HG03575 (cell line): ENCODE measurements around the gene ANKRD9.

Experiments used
- ATAC-seq: cut with Tn5 transposase; IDR thresholded peaks from one replicate; pipeline ENCODE4 v1.9.1; 2021; ENCODE audit not compliant: unreplicated experiment, insufficient number of reproducible peaks, low FRiP score; ENCODE audit errors: extremely low read depth

Gene ANKRD9

DNA sequence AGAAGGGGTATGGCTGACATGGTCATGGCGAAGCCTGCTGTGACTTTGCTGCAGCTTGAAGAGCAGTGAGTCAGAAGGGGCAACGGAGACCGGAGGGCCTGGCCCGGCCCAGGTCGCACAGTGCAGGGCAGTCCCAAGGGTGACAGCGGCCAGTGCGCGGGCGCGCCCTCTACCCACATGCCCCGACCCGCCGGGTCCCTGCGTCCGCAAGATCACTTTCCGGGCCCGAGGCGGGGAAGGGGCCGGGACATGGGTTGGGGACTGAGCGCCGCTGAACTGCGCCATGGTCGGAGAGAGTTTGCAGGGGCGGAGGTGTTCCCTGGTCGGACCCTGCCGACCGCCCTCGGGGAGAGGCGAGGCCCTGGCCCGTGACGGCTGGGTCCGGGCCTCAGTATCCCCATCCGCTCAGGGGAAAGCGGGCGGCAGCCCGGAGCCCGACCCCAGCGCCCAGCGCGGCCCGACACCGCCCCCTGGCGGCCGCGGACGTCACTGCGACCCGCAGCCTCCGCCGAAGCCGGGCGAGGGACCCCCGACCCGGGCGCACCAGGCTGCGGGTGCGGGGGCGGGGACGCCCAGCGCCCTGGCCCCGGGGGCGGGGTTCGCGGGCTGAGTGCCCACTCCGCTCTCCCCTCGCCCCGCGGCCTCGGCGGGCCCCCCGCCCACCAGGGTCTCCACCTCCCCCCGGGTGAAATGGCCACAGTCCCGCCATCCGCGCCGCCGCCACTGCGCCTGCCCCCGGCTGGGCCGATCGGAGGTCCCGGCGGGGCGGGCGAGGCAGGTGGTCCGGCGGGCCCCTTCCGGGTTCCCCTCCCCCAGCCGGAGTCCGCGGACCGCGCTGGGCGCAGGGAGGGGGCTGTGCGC, 7.2 kb upstream of the ANKRD9 start:
- ATAC-seq: no peak

DNA sequence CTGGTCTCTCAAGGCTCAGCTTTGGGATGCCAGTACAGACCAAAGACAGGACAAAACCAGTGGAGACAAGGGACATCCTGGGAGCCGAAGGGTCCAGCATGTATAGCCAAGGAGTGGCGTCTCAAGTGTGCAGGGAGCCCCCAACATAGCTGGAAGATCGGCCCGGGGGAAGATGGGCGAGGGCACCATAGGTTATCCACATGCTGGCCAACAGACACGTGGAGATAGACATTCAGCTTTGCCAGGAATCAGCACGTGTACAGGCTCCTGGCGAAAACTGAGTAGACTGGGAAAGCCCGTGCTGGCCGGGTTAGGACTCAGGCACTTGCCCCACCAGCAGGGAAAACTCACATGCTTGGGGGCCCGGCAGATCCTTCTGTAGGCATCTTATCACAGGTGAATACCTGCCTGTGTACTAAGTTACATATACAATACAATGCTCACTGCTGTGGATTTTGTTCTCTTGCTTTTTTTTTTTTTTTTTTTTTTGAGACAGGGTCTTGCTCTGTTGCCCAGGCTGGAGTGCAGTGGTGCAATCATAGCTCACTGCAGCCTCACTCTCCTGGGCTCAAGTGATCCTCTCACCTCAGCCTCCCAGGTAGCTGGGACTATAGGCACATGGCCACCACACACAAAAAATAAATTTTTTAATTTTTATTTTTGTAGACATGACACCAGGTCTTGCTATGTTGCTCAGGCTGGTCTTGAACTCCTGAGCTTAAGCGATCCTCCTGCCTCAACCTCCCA, 5.6 kb upstream of the ANKRD9 start:
- ATAC-seq: no peak

GRCh38 chr14:102513899-102514772, 4.6 kb upstream of the ANKRD9 start:
- ATAC-seq: no peak

- ATAC-seq: no peak
These were observed 3.3 kb upstream of the ANKRD9 start for GRCh38 chr14:102512793-102513300.

GRCh38 chr14:102511538-102511937, 2.0 kb upstream of the ANKRD9 start:
- ATAC-seq: no peak

DNA sequence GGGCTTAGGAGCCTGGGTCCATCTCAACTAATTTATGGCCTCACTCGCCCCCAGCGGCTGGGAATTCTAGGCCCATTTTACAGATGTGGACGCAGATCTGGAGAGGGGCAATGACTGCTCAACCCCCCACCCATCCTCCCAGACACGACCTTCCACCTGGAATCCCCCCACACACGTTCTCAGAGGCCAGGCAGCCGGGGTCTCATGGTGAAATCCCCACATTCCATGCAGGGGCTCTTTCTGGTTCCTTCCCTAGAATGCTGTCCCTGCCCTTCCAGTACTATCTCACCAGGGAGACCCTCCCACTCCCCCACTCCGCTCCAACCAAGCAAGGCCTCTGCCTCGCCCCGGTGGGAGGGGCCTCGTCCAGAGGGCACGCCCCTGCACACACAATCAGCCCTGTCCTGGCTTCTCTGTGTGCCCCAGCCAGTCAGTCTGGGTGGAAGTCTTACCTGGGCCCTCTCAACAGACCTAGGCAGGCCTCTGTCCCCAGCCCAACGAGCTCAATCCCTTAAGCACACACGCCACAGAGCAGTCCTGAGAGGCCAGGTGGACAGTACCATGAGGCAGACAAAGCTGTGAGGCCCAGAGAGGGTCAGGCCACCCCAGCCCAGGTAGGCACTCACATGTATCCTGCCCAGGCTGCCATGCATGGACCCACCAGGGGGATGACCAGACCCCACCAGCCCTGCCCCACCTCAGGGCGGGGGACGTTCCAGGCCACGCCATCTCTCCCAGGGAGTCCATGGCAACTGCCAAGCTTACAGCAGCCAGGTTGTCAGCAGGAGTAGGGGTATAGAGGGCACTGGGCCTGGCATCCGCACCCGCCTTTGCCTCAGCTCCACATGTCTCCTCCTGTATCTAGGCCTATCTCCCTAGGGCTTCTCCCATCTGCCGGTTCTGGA, 1.3 kb upstream of the ANKRD9 start:
- no peak for ATAC-seq

GRCh38 chr14:102508774-102509745, 516 bp downstream of the ANKRD9 start:
- ATAC-seq: no peak

DNA sequence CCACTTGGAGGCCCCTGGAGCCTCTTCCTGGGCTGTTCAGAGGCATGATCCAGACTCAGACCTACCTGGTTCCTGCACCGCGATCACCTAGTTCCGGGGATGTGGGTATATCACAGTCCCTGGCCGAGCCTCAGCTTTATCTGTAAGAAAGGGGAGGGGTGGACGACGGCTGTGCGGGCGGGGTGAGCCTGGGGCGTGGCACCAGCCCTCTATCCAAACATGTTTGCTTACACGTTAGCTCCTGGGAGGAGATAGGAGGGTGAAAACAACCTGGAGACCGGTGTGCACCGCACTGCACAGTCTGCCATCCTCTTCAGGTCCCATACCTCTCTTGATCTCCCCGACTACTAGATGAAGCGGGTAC, 1.2 kb downstream of the ANKRD9 start:
- ATAC-seq: no peak

- no peak for ATAC-seq
These were observed 1.7 kb downstream of the ANKRD9 start for GRCh38 chr14:102507857-102508312.

DNA sequence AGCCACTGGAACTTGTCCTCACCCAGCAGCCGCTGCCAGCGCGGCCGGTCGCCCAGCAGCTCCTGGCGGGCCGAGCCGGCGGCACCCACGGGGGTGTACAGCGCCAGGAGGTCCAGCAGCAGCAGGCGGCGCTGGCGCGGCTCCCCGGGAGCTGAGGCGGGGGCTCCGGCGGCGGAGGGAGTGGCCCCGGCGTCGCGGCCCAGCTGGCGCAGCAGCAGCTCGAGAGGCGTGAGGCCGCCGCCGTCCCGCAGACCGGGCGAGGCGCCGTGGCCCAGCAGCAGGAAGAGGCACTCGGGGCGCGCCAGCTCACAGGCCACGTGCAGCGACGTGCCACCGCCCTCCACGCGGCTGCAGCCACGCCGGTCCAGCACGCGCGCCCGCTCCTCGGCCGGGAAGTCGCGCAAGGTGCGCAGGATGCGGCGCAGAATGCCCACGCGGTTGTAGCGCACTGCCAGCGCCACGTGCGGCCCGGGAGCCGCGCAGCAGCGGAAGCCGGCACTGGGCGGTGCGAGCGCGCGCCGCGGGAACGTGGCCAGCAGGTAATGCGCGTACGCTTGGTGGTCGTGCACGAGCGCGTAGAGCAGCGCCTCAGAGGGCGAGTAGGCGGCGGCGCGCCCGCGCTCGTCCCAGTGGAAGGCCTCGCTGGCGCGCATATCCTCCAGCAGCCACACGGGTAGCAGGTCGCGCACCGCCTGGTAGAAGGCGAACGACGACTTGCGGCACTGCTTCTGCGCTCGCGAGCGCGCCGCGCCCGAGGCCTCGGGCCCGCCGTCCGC, 2.3 kb downstream of the ANKRD9 start:
- ATAC-seq: no peak

DNA sequence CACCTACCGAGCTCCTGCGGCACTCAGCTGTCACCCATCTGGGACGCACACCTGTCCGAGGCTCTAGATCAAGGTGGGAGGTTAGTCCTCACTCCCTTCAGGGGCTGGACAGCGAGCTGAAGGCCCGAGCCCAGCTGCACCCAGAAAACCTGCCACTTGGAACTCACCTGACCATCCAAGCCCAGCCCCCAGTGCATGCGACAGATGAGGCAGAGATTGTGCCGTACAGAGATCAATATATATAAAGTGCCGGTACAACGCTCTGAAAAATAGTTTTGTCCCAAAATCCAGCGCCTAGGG, 3.0 kb downstream of the ANKRD9 start:
- ATAC-seq: no peak

DNA sequence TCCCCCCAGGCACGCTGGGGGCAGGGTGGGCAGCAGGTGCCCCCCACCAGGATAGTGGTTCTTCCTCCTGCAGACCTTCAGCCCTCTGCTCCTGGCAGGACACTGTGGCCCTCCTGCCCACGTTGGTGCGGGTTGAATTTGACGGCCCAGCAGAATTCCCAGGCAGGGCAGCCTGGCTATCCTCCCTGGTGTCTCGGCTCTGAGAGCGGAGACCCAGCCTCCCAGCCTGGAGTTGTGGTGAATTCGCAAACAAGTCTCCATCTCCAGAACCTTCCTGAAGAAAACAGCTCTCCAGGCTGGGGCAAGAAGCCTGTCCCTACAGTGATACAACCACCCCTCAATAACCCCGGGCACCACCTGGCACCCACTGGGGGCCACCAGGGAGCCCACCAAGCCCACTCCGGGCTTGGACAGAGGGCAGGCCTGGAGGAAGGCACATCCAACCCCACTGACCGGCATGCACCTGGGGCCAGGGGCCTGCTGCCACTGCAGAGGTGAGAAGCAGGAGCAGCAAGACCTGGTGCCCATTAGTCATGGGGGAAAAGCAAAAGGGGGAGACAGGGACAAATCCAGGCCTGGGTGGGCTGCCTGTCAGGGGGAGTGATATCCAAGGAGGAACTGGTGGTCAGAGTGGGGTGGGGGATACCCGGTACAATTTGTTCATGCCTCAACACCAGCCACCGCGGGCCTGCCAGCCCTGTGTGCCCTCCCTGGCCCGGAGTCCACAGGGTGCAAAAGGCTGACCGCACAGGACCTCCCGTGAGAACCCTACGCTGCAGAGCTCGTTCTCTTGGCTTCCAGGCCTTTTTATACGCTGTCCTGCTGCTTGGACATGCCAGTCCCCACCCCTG, 3.6 kb downstream of the ANKRD9 start:
- ATAC-seq: no peak

DNA sequence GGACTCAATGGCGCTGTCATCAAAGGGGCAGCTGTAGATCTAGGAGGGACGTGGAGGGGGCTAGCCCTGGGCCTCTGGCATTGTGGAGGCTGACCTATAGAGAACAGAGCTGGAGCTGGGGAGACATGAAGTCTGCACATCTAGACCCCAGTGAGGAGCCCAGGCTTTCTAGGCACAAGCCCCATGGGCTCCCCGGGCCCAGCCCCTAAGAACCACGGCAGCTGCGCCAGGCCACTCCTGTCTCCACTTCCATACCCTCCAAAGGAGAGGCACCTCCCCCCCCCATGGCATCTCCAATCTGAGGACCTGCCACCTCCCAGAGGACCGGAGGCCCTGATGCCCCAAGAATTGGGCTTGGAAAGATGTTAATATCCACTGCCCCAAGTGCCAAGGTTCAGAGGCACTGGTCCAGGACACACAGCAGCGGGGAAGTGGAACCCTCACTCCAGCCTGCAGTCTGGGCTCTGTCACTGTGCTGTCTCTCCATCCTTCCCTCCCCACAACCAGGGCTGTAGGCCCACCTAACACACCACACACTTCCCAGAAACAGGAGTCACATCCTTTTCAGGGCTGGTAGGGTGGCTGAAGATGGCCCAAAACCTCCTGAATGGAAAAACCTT, 4.5 kb downstream of the ANKRD9 start:
- no peak for ATAC-seq

GRCh38 chr14:102504328-102504999, 5.1 kb downstream of the ANKRD9 start:
- ATAC-seq: no peak
